ENCODE data around the gene RPH3AL.

Gene RPH3AL

GRCh38 chr17:181245-182049, 171.2 kb downstream of the RPH3AL start, which contains the start of gene DOC2B:
Gene DOC2B, minus strand, starts transcription at chr17:181650. Its CDS starts 171 bp downstream, at chr17:181479.
- H3K9ac ChIP-seq (ENCODE audit: low read length): no peak within 1 kb of the TSS
- peak; percentile 55 for DNase-seq (ENCODE audit: low read depth)
- no peaks in the 10 kb centered on the region for H3K9me3 ChIP-seq (ENCODE audit: control insufficient read depth, low read length)
- no peaks in the 10 kb centered on the region for H3K4me1 ChIP-seq (ENCODE audit: control insufficient read depth, insufficient read depth, low read length)
- peaks cover 62% of the 10 kb centered on the region for H3K27me3 ChIP-seq (replicated peaks; ENCODE audit: control insufficient read depth, insufficient read depth, low read length)
- H3K4me3 ChIP-seq (ENCODE audit: low read length): peak within 1 kb of the TSS; percentile 54
- H3K36me3 ChIP-seq (ENCODE audit: control insufficient read depth, insufficient read depth, low read length, severe bottlenecking): no peaks in the 10 kb centered on the region

DNA sequence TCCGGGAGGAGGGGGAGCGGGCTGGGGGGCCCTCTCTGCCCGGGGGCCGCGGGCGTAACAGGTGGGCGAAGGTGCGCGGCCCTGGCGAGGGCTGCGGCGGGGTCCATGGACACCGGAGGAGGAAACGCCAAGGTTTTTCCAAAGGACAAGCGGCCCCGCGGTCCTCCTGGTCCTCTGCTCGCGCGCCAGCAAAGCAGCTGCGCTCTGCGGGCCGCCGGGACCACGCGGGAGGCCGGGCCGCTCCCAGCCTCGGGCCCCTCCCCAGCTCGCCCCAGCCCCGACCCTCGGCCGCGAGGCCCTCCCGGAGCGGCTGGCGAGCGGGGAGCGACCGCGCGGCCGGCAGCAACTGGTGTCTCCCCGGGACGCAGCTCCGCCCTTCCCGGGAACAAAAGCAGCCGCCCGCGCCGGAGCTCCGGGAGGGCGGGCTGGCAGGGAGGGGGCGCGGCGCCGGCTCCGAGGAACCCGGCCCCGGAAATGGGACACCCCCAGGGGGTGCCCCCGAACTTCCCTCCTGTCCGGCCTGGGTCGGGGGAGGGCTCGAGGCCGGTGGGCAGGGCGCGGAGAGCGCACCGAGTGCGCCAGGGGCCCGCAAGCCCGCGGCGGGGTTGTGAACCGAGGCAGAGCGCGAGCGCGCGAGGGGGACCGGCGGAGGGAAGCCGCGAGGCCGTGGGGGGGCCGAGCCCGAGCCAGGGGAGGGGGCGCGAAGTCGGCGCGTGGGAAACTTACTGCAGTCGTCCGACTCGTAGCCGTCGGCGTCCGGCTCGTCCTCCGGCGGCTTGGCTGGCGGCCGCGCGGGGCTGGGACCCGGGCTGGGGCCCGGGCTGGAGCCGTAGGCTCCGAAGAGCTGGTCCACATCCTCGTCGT, 172.0 kb downstream of the RPH3AL start:
- Histone ChIP-seq H3K4me3 (ENCODE audit: low read length) (no peak overlapping the region), H3K27me3 (replicated peaks; ENCODE audit: control insufficient read depth, insufficient read depth, low read length) (peaks cover 53% of the 10 kb centered on the region), H3K9me3 (ENCODE audit: control insufficient read depth, low read length) (no peaks in the 10 kb centered on the region), H3K9ac (ENCODE audit: low read length) (no peak overlapping the region), H3K36me3 (ENCODE audit: control insufficient read depth, insufficient read depth, low read length, severe bottlenecking) (no peaks in the 10 kb centered on the region), H3K4me1 (ENCODE audit: control insufficient read depth, insufficient read depth, low read length) (no peaks in the 10 kb centered on the region)
- DNase-seq (ENCODE audit: low read depth): peak; percentile 33

- no peaks in the 10 kb centered on the region for H3K36me3 ChIP-seq (ENCODE audit: control insufficient read depth, insufficient read depth, low read length, severe bottlenecking)
- peaks cover 47% of the 10 kb centered on the region for H3K27me3 ChIP-seq (replicated peaks; ENCODE audit: control insufficient read depth, insufficient read depth, low read length)
- no peaks in the 10 kb centered on the region for H3K9me3 ChIP-seq (ENCODE audit: control insufficient read depth, low read length)
- no peaks in the 10 kb centered on the region for H3K4me1 ChIP-seq (ENCODE audit: control insufficient read depth, insufficient read depth, low read length)
- H3K9ac ChIP-seq (ENCODE audit: low read length): no peak overlapping the region
- DNase-seq (ENCODE audit: low read depth): no peak
- H3K4me3 ChIP-seq (ENCODE audit: low read length): no peak overlapping the region
Measured at GRCh38 chr17:179781-180380, 172.7 kb downstream of the RPH3AL start.

DNA sequence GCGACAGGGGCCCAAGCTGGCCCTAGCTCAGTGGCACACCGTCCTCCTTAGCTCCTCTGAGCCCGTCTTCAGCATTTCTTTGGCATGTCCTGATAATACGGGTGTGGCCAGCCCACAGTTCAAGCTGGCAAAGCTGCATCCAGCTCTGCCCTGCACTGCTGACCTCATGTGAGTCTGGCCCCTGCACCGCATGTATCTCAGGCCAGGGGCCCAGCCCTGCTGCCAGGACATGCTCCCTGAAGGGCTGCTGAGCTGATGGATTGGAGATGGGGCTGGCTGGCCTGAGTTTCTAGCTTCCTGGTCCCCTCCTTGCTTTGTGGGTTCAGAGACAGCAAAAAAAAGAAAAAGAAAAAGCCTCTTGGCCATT, 173.6 kb downstream of the RPH3AL start:
- Histone ChIP-seq H3K4me3 (ENCODE audit: low read length) (no peak overlapping the region), H3K4me1 (ENCODE audit: control insufficient read depth, insufficient read depth, low read length) (no peaks in the 10 kb centered on the region), H3K36me3 (ENCODE audit: control insufficient read depth, insufficient read depth, low read length, severe bottlenecking) (no peaks in the 10 kb centered on the region), H3K9ac (ENCODE audit: low read length) (no peak overlapping the region), H3K27me3 (replicated peaks; ENCODE audit: control insufficient read depth, insufficient read depth, low read length) (peaks cover 44% of the 10 kb centered on the region), H3K9me3 (ENCODE audit: control insufficient read depth, low read length) (no peaks in the 10 kb centered on the region)
- DNase-seq (ENCODE audit: low read depth): no peak

GRCh38 chr17:178292-179065, 174.1 kb downstream of the RPH3AL start:
- Histone ChIP-seq H3K9me3 (ENCODE audit: control insufficient read depth, low read length) (no peaks in the 10 kb centered on the region), H3K27me3 (replicated peaks; ENCODE audit: control insufficient read depth, insufficient read depth, low read length) (peaks cover 40% of the 10 kb centered on the region)
- no peak for DNase-seq (ENCODE audit: low read depth)

GRCh38 chr17:177762-178161, 174.8 kb downstream of the RPH3AL start:
- Histone ChIP-seq H3K27me3 (replicated peaks; ENCODE audit: control insufficient read depth, insufficient read depth, low read length) (peaks cover 37% of the 10 kb centered on the region), H3K9ac (ENCODE audit: low read length) (no peak overlapping the region), H3K9me3 (ENCODE audit: control insufficient read depth, low read length) (no peaks in the 10 kb centered on the region), H3K4me1 (ENCODE audit: control insufficient read depth, insufficient read depth, low read length) (no peaks in the 10 kb centered on the region), H3K4me3 (ENCODE audit: low read length) (no peak overlapping the region), H3K36me3 (ENCODE audit: control insufficient read depth, insufficient read depth, low read length, severe bottlenecking) (no peaks in the 10 kb centered on the region)
- no peak for DNase-seq (ENCODE audit: low read depth)

More at GRCh38 chr17:178292-179065, 174.1 kb downstream of the RPH3AL start:
- no peak overlapping the region for H3K9ac ChIP-seq (ENCODE audit: low read length)
- H3K4me3 ChIP-seq (ENCODE audit: low read length): no peak overlapping the region
- H3K36me3 ChIP-seq (ENCODE audit: control insufficient read depth, insufficient read depth, low read length, severe bottlenecking): no peaks in the 10 kb centered on the region
- H3K4me1 ChIP-seq (ENCODE audit: control insufficient read depth, insufficient read depth, low read length): no peaks in the 10 kb centered on the region

- Histone ChIP-seq H3K4me3 (ENCODE audit: low read length) (no peak overlapping the region), H3K4me1 (ENCODE audit: control insufficient read depth, insufficient read depth, low read length) (no peaks in the 10 kb centered on the region), H3K9me3 (ENCODE audit: control insufficient read depth, low read length) (no peaks in the 10 kb centered on the region), H3K27me3 (replicated peaks; ENCODE audit: control insufficient read depth, insufficient read depth, low read length) (peaks cover 31% of the 10 kb centered on the region), H3K9ac (ENCODE audit: low read length) (no peak overlapping the region), H3K36me3 (ENCODE audit: control insufficient read depth, insufficient read depth, low read length, severe bottlenecking) (no peaks in the 10 kb centered on the region)
- no peak for DNase-seq (ENCODE audit: low read depth)
Measured at GRCh38 chr17:177155-177554, 175.5 kb downstream of the RPH3AL start.

DNA sequence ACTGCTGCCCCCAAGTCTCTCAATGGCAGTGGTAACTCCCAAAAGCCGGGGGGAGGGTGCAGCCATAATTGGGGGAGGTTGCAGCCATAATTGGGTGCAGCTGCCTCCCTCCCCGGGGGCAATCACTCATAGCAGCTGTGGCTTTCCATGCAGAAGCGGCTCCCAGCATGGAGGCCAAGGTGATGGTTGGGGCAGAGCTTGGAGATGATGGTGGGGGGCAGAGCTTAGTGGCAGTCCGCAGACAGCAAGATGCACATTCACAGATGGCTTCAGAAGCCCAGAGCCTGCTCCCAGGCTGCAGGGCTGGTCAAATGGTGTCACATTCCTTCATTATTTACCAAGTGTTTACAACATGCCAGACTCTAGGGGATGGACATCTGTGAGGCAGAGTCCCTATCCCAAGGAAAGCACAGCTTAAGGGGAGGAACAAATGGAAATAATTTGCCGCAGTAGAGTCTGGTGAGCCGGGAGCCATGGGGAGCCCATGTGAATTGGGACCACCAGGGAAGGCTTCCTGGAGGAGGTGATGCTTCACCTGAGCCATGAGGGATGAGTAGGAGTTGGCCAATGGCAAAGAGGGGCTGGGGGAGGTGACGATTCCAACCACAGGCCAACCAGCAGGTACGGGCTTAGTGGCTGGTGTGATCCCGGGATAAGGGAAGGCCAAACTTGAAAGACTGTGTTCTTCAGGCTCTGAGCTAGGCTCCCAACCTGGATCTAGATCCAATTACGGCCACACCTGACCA, 179.3 kb downstream of the RPH3AL start:
- Histone ChIP-seq H3K4me3 (ENCODE audit: low read length) (no peak overlapping the region), H3K27me3 (replicated peaks; ENCODE audit: control insufficient read depth, insufficient read depth, low read length) (peaks cover 31% of the 10 kb centered on the region), H3K9me3 (ENCODE audit: control insufficient read depth, low read length) (no peaks in the 10 kb centered on the region), H3K9ac (ENCODE audit: low read length) (no peak overlapping the region), H3K36me3 (ENCODE audit: control insufficient read depth, insufficient read depth, low read length, severe bottlenecking) (no peaks in the 10 kb centered on the region), H3K4me1 (ENCODE audit: control insufficient read depth, insufficient read depth, low read length) (no peaks in the 10 kb centered on the region)
- no peak for DNase-seq (ENCODE audit: low read depth)

DNA sequence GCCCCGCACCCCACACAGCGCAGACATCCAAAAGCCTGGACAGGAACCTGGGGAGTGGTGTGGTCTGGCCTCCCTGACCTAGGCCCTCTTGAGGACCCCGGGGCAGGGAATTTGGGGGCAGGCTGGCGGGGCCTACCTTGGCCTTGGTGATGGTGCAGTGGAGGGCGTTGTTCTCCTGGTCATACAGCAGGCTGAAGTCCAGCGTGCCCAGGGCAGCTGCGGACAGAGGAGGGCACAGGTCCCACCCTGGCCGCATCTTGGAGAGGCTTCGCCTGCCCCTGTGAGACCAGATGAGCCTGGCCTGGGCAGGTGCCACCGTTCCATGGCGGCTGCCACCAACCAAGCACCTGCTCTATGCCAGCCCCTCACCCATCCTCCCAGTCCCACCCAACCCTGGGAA, 180.2 kb downstream of the RPH3AL start:
- H3K27me3 ChIP-seq (replicated peaks; ENCODE audit: control insufficient read depth, insufficient read depth, low read length): peaks cover 22% of the 10 kb centered on the region
- no peak overlapping the region for H3K9ac ChIP-seq (ENCODE audit: low read length)
- H3K4me1 ChIP-seq (ENCODE audit: control insufficient read depth, insufficient read depth, low read length): no peaks in the 10 kb centered on the region
- no peaks in the 10 kb centered on the region for H3K9me3 ChIP-seq (ENCODE audit: control insufficient read depth, low read length)
- no peak for DNase-seq (ENCODE audit: low read depth)
- no peaks in the 10 kb centered on the region for H3K36me3 ChIP-seq (ENCODE audit: control insufficient read depth, insufficient read depth, low read length, severe bottlenecking)
- no peak overlapping the region for H3K4me3 ChIP-seq (ENCODE audit: low read length)

DNA sequence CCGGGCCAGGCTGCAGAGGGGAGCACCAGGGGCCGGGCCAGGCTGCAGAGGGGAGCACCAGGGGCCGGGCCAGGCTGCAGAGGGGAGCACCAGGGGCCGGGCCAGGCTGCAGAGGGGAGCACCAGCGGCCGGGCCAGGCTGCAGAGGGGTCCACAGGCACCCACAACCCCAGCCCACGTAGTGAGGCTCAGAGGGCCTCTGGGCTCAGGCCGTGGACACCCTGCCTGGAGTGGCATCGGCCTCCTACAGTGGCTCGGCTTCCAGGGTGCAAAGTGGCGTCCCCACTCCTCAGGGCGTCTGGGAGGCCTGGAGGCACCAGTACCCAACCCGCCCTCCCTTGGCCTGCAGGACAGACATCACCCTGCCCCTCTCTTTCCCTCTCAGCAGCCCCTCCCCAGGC, 180.7 kb downstream of the RPH3AL start:
- Histone ChIP-seq H3K4me1 (ENCODE audit: control insufficient read depth, insufficient read depth, low read length) (no peaks in the 10 kb centered on the region), H3K4me3 (ENCODE audit: low read length) (no peak overlapping the region), H3K9me3 (ENCODE audit: control insufficient read depth, low read length) (no peaks in the 10 kb centered on the region), H3K27me3 (replicated peaks; ENCODE audit: control insufficient read depth, insufficient read depth, low read length) (peaks cover 22% of the 10 kb centered on the region), H3K36me3 (ENCODE audit: control insufficient read depth, insufficient read depth, low read length, severe bottlenecking) (no peaks in the 10 kb centered on the region), H3K9ac (ENCODE audit: low read length) (no peak overlapping the region)
- no peak for DNase-seq (ENCODE audit: low read depth)
